RKO (cell line): ENCODE results near the gene KSR2.
A peak's percentile ranks its signal among the peaks of the same experiment; 100 is the strongest.

Experiments
- DNase-seq: peaks from one replicate; pipeline ENCODE4 v3.0.0-alpha.2; 2016; ENCODE audit warnings: low spot score

KSR2 gene

DNA sequence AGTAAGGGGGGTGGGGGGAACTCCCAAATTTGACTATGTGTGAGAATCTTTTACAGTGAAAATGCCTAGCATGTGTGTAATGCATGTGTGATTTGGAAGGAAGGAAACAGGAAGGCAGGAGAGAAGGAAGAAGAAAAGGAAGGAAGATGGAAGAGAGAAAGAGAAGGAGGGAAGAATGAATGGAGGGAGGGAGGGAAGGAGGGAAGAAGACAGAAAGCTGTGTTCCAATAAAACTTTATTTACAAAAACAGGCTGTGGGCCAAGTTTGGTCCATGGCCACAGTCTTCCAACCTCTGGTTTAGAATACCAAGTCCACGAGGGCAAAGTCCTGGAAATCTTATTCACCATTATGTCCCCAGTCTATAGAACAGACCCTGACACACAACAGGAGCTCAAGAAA is 278.9 kb downstream of the KSR2 start:
- no peak for DNase-seq

DNA sequence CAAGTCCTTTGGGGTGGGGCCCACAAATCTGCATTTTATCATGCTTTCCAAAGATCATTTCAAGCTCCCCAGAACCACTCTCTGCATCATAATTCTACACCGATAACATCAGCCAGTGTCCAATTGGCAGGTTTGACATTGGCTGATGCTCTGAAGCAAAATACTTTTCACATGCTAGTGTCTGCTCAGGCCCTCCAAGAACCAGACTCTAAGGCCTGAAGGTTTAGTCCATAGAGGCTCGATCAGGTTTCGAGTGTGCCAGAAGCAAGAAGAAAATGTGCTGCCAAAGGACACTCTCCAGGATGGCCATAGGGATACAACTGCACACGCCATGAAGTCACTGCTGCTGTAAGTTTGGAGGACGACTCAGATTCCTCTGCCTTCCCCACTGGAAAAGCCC is 280.3 kb downstream of the KSR2 start:
- DNase-seq = no peak

DNA sequence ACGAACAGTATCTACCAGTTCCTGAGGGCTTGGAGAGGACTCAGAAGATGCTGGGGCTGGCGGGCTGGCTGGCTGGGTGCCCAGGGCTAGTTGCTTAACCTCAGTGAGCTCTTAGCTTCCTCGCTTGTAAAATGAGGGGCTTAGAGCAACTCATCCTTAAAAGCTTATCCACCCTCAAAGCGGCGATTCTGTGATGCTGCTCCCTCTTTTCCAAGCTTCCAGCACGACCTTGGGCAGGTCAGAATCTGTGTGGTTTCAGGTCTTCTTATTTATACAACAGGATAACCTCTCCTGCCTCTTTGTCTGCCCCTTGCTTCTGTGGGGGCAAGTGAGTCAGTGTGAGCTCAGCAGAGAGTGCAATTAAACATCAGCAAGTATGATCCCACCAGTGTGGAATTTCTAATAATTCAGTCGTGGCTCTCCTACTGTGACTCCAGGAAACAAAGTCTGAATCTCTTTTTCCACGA is 281.8 kb downstream of the KSR2 start:
- peak; percentile 31 for DNase-seq

DNA sequence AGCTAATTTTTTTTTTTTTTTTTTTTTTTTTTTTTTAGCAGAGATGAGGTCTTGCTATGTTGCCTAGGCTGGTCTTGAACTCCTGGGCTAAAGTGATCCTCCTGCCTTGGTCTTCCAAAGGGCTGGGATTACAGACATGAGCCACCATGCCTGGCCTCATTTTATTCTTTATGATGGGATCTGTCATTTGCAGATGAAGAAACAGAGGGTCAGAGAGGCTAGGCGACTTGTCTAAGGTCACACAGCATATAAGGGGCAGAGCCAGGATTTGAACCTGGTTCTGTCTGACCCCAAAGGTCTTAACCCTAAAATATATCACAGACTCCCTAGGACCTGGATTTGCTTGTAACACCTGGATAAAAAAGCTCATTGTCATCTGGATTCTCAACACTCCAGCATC is 282.6 kb downstream of the KSR2 start:
- DNase-seq = no peak

DNA sequence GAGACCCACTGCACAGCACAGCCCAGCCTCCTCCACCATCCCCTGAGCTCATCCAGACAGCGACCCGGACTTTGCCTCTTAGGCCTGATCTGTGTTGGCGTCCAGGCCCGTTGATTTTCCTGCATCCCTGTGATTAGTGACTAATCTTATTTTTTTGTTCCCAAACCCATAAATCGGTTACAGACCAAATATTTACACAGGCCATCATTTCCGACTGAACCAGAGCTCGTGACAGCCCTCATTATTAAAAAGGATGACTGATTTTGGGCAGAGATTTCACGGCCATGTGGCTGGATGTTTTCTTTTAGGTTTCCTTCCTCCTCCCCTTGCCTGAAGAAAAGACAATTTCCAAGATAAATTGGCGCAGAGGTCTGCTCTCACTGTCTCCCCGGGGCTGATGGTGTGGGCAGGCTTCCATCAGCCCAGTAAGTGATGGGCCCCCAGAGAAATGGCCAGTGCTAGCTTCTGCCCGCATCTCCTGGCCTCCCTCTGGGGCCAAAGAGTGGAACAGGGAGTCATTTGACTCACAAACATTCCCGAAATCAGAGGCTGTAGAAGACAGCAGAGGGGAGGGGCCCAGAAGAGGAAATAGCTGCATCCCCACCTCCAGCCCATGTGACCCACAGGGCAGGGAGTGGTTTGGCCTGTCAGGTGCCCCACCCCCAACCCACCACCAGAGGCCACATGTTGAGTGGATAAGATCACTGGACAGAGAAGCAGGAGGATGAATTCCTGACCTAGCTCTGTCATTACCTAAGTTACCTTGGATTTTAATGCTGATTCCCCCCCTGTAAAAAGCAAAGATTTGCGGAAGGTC is 283.5 kb downstream of the KSR2 start:
- DNase-seq = peak; percentile 3

DNA sequence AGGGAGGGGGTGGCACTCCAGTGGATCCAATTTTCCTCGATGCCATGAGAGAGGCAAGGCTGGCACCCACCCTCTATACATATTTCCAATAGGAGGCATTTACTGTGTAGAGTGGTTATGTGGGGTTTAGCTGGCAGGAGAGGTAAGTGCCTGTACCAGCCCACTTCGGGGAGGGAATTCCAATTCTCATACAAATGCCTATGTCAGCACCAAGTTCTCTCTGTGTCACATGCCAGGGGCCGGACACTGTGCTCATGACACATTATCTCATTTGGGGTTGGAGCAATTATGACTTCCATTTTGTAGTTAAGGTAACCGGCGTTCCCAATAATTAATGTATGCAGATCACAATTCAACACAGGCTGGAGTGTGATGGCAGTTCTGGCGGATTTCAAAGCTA is 284.3 kb downstream of the KSR2 start:
- DNase-seq = no peak

DNA sequence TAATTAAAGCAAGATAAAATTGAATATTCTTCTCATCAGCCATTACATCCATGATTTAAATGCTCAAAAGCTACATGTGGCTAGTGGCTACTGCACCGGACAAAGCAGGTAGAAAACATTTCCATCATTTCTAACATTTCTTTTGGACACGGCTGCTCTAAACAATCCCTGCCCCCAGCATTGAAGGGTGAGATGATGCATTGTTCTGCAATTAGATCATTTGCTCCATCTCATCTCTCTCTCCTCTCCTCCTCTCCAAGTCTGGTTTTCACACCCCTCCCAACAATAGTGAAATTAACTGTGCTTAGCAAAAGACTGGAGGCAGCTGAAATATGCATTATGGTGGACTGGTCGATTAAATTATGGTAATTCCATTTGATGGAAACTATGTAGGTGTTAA is 288.5 kb downstream of the KSR2 start:
- DNase-seq = no peak

DNA sequence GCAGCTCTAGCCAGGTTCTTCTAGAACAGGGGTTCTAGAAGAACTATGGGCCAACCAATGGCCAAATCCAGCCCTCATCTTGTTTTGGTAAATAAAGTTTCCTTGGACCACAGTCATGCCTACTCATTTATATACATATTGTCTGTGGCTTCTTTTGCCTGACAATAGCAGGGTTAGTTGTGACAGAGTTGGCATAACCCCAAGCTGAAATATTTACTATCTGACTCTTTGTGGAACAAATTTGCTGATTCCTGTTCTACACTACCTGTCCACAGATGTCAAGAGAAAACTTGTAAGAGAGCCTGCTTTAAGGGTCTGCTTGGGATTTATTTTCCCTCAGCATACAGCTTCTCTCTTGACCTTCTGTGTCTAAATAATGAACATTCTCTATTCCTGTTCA is 289.0 kb downstream of the KSR2 start:
- DNase-seq = no peak

DNA sequence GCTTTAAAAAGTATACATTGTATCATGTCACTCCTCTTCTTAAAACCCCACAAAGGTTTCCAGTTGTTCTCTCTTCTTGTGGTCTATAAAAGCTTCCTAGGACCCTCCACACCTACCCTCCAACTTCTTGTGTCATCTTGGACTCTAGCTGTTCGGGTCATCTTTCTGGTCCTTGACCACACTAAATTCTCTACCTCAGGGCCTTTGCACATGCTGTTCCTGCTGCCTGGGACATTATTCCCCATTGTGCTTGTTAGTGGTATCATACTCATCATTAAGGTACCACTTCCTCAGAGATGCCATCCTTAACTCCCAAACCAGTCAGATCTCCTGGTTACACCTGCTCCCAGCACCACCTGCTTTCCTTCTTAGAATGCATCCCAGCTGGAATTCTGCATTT is 294.0 kb downstream of the KSR2 start:
- DNase-seq = no peak

DNA sequence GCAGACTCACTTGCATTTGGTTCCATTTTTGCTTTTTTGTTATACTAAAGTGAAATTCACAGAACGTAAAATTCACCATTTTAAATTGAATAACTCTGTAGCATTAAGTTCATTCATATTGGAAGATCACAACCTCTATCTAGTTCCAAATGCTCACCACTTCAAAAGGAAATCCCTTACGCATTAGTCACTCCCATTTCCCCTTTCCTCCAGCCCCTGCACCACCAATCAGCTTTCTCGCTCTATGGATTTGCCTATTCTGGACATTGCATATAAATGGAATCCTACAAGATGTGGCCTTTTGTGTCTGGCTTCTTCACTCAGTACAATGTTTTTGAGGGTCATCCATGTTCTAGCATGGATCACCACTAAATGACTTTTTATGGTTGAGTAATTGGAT is 294.5 kb downstream of the KSR2 start:
- DNase-seq = no peak

DNA sequence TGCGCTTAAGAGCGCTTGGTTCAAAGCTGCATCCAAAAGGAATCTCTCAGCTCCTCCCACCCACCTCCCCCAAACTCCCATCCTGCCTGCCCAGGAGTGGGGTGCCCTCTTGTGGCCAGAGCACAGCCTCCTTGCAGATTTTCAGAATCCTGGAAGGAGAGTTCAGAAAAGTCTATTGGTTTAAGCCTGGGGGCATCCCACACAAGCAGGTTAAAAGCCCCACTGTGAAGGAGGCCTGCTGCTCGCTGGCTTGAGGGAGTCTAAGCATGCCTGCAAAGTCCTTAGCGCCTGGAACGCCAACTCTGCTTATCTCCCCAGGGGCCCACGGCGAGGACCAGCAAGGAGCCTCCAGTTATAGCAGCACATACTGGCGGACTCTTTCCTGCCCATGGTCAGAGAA is 297.1 kb downstream of the KSR2 start:
- DNase-seq = peak; percentile 32

DNA sequence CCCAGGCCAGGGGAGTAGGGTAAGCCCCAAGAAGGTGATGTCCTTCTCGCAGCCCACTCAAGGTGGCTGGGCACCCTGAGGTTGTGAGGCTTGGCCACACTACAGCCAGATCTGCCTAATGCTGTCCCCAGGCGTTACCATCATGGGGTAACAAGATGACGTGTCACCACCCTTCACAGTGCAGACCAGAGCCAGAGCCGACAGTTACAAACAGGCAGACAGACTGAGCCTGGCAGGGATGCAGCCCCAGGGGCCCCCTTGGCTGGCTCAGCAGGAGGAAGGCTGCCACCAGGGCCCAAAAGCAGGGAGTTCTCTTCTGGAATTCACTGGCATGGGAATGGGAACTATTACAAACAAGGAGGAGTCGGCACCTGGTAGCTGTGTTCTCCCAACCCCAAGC is 304.6 kb downstream of the KSR2 start:
- DNase-seq = no peak

DNA sequence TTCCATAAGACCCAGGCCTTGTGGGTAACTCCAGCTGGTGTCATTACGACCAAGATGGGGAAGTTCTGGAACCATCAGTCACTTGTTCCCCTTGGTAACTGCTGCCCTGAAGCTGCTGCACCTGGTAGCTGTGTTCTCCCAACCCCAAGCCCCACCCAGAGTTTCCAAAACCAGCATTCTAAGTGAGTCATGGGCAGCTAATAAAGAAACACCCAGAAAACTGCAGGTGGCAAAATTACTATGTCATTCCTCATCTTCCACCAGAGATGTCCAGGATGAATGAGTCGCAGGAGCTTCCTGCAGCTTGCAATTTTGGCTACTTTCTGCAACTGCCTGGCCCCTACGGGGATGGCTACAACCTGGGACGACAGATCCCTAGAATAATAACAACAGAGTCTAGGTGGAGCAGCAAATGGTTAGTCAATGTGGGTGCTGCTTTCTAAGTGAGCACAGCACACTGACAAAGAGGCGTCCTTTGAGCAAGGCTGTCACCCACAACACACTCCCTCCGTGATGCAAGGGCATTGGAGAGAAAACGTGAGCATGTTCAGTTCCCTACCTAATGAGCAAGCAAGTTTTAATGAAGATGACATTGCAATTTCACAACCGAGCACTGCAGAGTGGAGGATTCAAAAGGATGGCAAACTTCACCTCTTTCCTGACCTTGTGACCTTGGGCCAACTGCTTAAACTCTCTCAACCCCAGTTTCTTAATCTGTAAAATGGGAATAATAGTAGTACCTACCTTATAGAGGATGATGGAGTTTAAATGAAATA is 306.0 kb downstream of the KSR2 start:
- no peak for DNase-seq

DNA sequence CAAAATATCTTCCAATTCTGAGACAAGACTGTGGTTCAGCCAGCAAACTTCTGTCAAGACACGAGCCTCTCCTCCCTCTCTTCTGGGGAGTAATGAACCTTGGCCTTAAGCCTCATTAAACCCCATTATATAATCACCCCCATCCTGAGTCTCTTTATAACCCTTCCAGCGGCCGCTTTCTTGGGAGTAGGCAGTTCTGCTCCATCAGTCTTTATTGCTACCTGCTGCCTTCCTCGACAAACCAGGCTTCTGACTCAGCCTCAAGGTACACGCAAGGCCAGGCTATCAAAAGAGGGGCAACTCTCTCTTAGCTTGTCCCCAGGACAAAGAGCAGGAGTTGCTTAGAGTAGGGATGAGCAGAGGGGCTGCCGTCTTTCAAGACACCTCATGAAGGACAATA is 306.6 kb downstream of the KSR2 start:
- DNase-seq = no peak

DNA sequence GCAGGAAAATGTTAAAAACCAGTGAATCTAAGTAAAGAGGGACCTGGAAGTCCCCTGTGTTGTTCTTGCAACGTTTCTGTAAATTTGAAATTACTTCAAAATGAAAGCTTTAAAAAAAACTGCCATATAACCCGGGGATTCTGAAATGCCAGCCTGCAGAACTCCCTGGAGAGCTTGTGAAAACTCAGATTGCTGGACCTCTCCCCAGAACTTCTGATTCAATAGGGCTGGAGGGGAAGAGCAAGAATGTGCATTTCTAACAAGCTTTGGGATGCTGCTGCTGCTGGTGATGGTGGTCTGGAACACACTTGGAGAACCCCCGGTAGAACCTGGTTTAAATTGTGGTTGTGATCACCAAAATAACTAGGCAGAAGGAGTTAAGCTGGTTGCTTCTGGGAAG is 307.3 kb downstream of the KSR2 start:
- DNase-seq = no peak

DNA sequence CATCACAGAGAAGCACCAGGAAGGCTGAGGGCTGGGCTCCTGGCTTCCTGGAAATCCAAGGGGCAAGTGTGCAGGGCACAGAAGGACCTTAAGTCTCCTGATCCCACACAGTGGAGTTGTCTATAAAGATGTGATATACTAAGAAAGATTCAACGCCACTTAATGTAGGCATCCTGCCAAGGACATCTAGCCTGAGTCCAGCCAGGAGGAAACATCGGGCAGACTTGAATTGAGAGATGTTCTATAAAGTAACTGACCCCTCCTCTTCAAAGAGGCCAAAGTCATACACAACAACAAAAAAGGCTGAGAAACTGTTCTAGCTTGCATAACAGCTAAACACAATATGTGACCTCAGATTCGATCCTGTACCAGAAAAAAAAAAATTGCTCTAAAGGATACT is 307.9 kb downstream of the KSR2 start:
- no peak for DNase-seq

DNA sequence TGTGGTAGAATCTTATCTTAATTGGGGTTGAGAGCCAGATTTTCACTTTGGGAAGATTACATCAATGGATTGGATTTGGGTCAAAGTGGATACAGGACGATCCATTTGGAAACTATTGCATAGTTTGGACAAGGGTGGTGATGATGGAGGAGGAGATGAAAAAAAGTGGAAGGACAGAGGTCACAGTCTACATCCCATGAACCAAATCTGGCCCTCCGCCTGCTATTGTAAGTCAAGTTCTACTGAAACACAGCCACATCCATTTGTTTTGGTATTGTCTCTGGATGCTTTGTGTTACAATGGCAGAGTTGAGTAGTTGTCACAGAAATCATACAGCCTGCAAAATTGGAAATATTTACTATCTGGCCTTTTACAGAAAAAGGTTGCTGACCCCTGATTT is 310.6 kb downstream of the KSR2 start:
- no peak for DNase-seq

DNA sequence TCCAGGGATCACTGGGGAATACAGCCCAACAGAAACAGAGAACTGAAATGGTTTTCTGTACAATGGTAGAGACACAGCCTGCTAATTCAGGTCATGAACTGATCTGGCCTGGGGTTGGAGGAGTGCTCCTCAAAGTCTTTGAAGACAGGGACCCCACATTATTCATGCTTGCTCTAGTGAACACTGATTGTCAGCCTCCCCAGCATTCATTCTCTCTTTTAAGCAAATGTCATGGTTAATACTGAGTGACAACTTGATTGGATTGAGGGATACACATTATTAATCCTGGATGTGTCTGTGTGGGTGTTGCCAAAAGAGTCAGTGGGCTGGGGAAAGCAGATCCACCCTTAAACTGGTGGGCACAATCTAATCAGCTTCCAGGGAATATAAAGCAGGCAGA is 319.0 kb downstream of the KSR2 start:
- DNase-seq = no peak

DNA sequence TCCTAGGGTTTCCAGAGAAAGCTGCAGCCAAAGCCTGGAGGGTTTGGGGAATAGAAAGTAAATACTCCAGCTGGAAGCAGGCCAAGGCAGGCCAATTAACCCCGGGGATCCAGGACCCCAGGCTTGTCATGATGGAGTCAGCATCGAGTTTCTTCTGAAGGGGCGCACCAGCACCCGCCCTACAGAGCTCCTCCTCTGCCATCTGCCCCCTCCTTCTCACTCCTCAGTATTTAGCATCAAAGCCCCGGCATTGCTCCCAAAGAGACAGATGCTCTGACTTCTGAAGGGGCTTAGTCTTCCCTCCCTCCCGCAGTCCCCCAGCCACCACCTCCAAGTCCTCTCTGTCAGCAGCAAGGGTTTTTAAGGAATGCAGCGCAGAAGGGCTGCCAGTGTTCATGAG is 322.3 kb downstream of the KSR2 start:
- DNase-seq = no peak

DNA sequence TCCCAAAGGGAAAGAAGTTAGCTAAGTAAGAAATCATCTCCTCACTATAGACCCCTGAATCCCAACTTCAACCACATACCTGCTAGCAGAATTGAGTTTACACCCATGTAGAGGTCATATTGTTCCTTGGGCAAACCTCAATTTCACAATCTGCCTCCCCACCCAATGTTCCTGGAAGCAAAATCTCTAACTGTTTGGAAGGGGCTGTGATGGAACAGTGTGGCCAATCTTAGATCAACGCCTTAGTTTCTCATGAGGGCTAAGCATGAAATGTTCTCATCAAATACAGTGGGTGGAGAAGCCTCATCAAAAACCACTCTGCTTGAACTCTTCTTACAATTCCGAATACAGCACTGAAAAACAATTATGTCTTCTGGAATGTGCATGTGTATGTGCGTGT is 323.3 kb downstream of the KSR2 start:
- no peak for DNase-seq

DNA sequence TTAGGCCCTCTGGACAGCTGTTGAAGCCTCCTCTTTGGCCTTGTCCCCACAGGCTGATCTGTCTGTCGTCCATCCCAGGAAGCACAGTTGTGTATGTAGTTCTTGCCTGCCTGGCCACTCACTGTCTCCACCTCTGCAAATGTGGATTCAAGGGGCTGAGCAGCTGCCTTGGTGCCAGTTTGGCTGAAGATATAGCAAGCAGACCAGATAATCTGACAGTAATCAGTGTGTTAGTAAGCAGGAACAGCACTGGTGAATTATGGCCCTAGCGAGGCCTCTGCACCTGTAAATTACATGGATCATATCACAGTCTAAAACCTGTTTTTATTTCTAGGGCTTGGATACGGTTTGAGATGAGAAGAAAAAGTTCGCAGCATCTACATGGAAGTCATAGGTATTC is 324.8 kb downstream of the KSR2 start:
- DNase-seq = no peak

DNA sequence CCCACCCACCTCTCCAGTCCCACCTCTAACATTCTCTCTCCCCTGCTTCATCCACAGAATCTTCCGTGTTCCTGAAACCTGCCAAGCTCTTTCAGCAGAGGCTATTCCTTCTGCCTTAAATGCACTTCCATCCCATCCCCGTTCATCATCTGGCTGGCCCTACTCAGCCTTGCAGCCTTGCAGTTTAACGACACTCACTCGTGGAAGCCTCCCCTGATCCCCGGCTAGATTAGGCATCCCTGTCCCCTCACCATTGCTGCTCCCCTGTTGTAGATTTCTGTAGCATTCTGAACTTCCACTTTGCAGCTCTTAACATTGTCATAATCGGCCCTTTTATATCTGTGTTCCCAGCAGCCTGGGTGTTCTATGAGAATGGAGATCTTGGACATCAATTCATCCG is 326.9 kb downstream of the KSR2 start:
- DNase-seq = no peak

DNA sequence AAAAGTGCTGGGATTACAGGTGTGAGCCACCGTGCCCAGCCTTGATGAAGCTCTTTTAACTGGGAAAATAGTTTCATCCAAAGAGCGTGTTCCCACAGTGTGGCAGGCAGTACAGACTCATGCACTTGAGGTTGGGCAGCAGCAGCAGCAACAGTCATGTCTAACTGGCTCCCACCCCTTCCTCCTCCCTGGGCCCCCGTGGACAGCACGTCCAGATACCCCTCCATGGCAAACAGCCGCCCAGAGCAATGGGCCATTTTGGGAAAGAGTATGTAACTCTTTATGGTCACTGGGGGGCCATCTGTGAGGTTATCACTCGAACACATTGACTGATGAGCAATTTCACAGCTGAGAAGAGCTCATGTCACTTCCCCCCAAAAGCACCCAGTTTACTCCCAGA is 328.3 kb downstream of the KSR2 start:
- peak; percentile 15 for DNase-seq

DNA sequence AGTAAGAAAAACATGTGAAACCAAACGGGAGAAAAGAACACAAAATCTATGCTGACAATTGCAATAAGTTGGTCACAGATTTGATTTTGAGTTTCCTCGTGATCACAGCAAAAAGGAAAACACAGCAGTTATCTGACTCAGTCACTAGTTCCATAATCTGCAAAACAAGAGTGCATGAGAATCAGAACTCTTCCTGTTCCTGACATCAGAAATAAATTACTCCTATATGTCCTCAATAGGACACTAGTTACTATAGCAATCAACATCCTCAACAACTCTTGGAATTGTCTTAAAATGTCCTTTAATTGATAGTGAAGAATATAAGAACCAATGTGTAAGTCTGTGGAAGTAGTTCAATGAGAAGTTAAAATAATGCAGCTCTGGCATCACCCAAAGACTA is 339.3 kb downstream of the KSR2 start:
- no peak for DNase-seq
